GM21360 (cell line): ENCODE measurements around the gene GAPVD1.
"Not testable (repeated sequence)": the region's sequence is repeated elsewhere in the genome, so short reads cannot be mapped to it uniquely, and the experiment has no call there.

Source experiments
- ATAC-seq: cut with Tn5 transposase; IDR thresholded peaks from one replicate; pipeline ENCODE4 v1.9.1; 2021; ENCODE audit warnings: mild to moderate bottlenecking, moderate library complexity; ENCODE audit not compliant: unreplicated experiment

Gene GAPVD1

GRCh38 chr9:125304273-125304672, 42.6 kb downstream of the GAPVD1 start:
- ATAC-seq: no peak

DNA sequence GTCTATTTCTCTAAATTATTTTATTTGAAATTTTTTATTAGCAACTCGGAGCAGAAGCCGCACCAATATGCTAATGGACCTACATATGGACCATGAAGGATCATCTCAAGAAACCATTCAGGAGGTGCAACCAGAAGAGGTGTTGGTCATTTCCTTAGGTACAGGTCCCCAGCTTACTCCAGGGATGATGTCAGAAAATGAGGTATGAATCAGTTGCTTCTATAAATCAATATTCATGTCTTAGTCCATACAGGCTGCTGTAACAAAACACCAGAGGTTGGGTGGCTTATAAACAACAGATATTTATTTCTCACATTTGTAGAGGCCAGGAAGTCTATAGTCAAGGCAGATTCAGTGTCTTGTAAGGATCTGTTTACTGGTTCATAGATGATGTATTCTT, 50.8 kb downstream of the GAPVD1 start:
- no peak for ATAC-seq

- ATAC-seq: not testable (repeated sequence)
Measured at GRCh38 chr9:125316359-125316758, 54.7 kb downstream of the GAPVD1 start.

DNA sequence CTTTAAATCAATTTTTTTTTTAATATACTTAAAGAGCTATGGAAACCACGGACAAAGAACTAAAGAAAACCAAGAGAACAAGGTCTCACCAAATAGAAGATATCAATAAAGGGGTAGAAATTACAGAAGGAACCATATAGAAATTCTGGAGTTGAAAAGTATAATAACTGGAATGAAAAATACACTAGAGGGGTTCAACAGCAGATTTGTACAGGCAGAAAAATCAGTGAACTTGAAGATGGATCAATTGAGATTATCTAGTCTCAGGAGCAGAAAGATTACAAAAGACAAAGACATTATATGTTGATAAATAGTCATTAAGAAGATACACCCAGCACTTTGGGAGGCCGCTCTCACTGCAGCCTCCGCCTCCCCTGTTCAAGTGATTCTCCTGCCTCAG, 56.1 kb downstream of the GAPVD1 start:
- no peak for ATAC-seq

DNA sequence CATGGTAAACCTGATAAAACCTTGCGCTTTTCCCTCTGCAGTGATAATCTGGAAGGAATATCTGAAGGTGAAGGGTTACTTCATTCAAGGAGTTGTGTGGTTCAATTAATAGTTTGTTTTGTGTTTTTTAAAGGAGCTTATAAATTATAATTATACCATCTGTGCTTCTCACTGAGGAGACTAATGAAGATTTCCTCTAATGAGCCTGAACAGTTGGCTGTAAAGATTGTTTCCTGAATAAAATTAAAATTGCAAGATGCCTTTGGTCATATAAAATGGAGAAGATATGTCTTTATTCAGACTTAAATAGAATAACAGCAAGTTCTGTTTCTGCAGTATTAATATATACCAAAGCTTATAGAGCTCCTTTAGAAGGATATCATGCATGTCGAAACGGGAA, 59.9 kb downstream of the GAPVD1 start:
- no peak for ATAC-seq

DNA sequence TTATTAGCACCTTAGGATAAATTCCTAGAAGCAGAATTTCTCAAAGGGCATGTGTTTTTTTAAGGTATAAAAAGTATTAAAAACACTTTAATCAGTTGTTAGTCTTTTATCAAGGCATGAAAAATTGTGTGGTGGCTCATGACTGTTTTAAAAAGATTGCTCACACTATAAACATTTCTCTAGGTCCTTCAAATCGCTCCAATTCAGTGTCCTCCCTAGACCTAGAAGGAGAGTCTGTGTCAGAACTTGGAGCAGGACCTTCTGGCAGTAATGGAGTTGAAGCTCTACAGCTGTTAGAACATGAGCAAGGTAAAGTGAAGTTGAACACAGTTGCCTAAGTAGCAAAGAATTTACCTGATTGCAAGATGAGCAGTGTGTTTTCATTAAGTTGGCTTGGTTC, 62.0 kb downstream of the GAPVD1 start:
- ATAC-seq: no peak

DNA sequence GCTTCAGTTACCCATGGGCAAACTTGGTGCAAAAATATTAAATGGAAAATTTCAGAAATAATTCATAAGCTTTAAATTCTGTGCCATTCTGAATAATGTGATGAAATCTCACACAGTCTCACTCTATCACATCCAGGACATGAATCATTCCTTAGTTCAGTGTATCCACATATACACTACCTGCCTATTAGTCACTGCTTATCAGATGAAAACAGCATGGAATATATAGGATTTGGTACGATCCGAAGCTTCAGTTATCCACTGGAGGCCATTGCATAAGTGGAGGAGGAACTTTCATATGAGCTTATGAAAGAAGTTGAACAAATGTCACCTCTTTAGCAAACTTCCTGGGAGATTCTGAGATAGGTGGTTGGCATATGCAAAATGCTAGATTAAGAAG, 64.2 kb downstream of the GAPVD1 start:
- no peak for ATAC-seq

GRCh38 chr9:125329978-125330377, 68.4 kb downstream of the GAPVD1 start:
- no peak for ATAC-seq

- no peak for ATAC-seq
Measured at GRCh38 chr9:125330587-125330986, 69.0 kb downstream of the GAPVD1 start.

DNA sequence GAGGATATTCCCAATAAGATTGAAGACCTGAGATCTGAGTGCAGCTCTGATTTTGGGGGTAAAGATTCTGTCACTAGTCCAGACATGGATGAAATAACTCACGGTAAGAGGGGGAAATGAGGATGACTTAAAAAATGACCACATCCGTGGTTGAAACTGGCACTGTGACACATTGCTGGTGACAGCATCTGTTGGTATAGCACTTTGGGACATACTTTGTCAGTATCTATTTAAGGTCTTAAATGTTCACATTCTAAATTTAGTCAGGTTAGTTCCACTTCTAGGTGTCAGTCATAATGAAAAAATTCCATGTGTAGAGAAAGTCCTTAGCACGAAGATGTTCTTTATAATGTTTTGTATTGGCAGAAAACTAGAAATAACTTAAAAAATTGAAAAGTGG, 70.9 kb downstream of the GAPVD1 start:
- no peak for ATAC-seq

DNA sequence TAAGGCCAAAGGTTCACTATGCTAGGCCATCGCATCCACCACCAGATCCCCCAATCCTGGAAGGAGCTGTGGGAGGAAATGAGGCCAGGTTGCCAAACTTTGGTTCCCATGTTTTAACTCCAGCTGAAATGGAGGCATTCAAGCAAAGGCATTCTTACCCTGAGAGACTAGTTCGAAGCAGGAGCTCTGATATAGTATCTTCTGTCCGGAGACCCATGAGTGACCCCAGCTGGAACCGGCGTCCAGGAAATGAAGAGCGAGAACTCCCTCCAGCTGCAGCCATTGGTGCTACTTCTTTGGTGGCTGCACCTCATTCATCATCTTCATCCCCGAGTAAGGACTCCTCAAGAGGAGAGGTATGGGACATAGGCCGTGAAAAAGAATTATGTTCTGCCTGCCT, 75.6 kb downstream of the GAPVD1 start:
- ATAC-seq: no peak

DNA sequence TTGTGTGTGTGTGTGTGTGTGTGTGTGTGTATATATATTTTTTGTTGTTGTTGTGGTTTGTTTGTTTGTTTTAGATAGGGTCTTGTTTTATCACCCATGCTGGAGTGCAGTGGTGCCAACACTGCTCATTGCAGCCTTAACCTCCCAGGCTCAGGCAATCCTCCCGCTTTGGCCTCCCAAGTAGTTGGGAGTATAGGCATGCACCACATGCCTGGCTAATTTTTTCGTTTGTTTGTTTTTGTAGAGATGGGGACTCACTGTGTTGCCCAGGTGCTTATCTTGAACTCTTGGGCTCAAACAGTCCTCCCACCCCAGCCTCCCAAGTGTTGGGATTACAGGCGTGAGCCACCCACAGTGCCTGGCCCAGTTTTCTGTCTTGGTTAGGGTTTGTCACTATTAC, 77.3 kb downstream of the GAPVD1 start:
- no peak for ATAC-seq

GRCh38 chr9:125341566-125341965, 79.9 kb downstream of the GAPVD1 start:
- ATAC-seq: no peak

GRCh38 chr9:125343518-125344275, 82.1 kb downstream of the GAPVD1 start:
- ATAC-seq: no peak

- no peak for ATAC-seq
Measured at GRCh38 chr9:125346080-125346732, 84.6 kb downstream of the GAPVD1 start.

DNA sequence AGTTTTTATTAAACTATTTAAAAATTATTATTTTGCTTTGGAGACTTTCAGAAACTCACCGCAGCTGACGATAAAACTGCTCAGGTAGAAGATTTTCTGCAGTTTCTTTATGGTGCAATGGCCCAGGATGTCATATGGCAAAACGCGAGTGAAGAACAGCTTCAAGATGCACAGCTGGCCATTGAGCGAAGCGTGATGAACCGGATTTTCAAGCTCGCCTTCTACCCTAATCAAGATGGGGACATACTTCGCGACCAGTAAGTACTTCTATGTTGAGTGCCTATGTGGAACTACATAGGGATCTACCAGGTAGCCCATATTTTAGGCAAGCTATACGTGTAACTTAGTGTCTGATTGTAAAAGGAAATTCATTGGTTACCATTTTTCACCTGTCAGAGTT, 94.0 kb downstream of the GAPVD1 start:
- ATAC-seq: no peak

DNA sequence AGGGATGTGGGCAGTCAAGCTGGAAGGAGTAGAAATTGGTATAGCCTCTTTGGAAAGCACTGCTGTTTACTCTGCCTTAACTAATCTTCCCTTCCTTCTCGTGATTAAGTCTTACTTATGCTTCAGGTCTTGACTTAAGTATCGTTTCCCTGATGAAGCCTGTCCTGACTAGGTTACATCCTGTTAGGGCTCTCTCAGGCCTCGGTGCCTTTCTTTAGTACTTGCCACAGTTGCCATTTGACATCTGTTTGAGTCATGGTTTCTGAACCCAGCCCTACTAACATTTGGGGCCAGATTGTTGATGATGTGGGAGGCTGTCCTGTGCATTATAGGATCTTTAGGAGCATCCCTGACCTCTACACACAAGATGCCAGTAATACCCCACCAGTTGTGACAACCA, 94.4 kb downstream of the GAPVD1 start:
- no peak for ATAC-seq

- no peak for ATAC-seq
Measured at GRCh38 chr9:125359011-125359410, 97.4 kb downstream of the GAPVD1 start.

GRCh38 chr9:125360601-125361000, 99.0 kb downstream of the GAPVD1 start:
- ATAC-seq: no peak

DNA sequence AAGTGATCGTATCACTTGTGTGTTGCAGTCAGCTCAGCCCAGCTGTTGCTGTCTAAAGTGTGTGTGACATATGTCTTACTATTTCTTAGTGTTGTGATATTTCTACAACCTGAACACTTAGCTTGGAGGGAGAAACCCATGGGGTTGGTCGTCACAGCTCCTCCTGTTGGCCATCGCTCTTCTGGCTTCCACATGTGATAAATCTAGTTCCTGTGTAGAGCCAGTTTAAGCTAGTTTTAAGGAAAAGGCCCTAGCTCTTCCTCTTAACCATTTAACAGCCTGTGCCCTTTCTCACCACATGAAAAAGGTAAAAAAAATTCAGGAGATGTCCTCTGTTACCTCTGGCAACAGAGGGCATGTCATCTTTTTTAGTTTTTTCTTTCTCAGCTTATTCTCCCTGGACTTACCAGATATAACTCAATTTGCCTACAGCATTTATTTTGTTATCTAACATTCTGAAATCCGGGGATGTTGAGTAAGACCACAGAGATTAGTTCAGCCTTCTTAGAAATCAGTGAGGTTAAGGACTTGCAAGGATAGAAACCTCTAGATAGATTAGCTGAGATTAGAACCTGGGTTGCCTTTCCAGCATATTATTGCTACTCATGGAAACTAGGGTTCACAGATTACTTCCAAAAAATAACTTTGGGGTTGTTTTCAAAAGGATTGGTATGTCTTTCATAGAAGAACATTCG, 100.4 kb downstream of the GAPVD1 start:
- no peak for ATAC-seq

- ATAC-seq: no peak
Measured at GRCh38 chr9:125366676-125367075, 105.0 kb downstream of the GAPVD1 start.

- no peak for ATAC-seq
Measured at GRCh38 chr9:125370786-125371185, 109.2 kb downstream of the GAPVD1 start.
